Measurements from ENCODE around the gene ANTXR1. TPM values are rescaled to one million over a fixed set of nuclear protein-coding genes. Genes with fewer than 3 reads are reported as not detected.

Gene ANTXR1
- total RNA-seq, 1 donor from 2014 or later = 35.5 TPM

DNA sequence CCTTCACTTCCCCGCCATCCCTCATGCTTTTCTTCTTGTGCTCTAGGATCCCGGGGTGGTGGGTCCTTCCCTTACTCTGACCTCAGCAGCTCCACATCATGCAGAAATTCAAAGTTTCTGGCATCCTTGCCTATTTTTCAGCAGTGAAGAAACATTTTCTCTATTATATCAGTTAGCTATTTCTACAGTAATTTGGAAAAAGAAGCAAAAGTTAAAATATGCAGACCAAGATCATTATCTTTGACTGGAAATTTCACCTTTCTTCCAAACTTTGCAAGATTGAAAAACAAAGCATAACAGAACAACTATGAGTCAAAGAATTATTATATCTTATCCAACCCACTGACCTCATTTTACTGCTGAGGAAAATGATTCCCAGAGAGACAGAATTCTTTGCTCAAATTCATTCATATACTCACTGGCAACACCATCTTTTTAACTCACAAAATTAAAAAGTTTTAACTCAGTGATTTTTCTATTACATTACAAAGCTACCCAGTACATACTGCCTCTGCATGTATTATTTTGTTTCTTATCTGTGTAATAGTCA lies 40.5 kb downstream of the ANTXR1 start:
- no peak overlapping the region for H3K4me3 ChIP-seq (ENCODE audit: low read depth, low read length)
- no peak for DNase-seq (ENCODE audit: low read depth)
- H3K36me3 ChIP-seq (ENCODE audit: control insufficient read depth, insufficient read depth, low read length) = no peaks in the 10 kb centered on the region
- TF ChIP-seq, protein P1, sequence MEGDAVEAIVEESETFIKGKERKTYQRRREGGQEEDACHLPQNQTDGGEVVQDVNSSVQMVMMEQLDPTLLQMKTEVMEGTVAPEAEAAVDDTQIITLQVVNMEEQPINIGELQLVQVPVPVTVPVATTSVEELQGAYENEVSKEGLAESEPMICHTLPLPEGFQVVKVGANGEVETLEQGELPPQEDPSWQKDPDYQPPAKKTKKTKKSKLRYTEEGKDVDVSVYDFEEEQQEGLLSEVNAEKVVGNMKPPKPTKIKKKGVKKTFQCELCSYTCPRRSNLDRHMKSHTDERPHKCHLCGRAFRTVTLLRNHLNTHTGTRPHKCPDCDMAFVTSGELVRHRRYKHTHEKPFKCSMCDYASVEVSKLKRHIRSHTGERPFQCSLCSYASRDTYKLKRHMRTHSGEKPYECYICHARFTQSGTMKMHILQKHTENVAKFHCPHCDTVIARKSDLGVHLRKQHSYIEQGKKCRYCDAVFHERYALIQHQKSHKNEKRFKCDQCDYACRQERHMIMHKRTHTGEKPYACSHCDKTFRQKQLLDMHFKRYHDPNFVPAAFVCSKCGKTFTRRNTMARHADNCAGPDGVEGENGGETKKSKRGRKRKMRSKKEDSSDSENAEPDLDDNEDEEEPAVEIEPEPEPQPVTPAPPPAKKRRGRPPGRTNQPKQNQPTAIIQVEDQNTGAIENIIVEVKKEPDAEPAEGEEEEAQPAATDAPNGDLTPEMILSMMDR (IDR thresholded peaks at IDR 0.05; ENCODE audit: insufficient read depth, low read length, poor library complexity, severe bottlenecking) = no peak
- H3K27me3 ChIP-seq (ENCODE audit: control insufficient read depth, insufficient read depth, low read length) = no peaks in the 10 kb centered on the region

DNA sequence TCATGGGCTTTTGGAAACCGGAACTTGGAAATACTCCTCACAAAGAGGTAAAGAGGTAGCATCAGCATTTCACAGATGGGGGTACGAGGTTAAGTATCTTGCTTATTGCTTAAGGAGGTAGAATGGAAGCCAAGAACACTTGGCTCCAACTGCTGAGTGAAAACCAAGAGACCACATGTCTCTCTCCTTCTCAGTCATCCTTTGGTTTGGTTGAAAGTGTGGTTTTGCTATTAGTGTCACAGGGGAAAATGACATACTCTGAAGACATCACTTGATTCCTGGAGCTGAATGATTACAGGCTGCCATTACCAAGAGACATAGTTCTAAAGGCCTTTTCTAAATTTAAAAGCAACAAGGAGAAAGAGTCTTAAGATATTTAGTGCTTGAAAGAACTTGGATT lies 41.5 kb downstream of the ANTXR1 start:
- H3K4me3 ChIP-seq (ENCODE audit: low read depth, low read length) = no peak overlapping the region
- TF ChIP-seq, protein P1 (IDR thresholded peaks at IDR 0.05; ENCODE audit: insufficient read depth, low read length, poor library complexity, severe bottlenecking) = no peak
- DNase-seq (ENCODE audit: low read depth) = no peak
- H3K36me3 ChIP-seq (ENCODE audit: control insufficient read depth, insufficient read depth, low read length) = no peaks in the 10 kb centered on the region
- no peaks in the 10 kb centered on the region for H3K27me3 ChIP-seq (ENCODE audit: control insufficient read depth, insufficient read depth, low read length)

DNA sequence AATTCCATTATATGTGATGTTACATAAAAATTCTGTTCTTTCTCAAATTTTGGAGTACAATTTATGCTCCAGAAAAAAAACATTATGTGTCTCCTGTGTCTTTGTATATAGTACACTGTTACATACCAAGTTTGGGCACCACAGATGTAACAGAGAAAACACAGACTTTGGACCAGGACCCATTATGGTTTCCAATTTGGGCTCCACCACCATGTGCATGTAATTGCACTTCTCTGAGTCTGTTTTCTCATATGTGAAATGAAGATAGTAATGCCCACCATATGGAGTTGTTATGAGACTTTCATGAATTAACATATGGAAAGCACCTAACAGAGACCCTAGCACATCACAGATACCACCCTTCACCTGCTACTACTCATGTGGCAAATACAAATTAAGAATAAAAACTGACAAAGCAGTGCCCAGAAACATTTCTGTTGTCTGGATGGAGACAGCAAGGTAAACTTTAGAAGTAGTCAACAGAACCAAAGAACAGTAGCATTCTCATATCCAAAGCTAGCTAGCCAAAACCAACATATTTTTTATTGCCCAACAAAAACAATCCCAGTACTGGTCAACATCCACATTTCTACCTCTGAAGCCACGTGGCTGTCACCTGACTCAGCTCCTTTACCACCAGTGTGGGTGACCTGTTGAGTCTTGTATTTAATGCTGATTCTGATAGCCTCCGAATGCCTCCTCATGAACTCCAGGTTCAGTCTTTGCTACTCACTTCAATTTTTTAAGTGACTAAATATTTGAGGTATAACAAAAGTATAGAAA lies 42.9 kb downstream of the ANTXR1 start:
- DNase-seq (ENCODE audit: low read depth) = no peak
- H3K4me3 ChIP-seq (ENCODE audit: low read depth, low read length) = no peak overlapping the region
- no peaks in the 10 kb centered on the region for H3K36me3 ChIP-seq (ENCODE audit: control insufficient read depth, insufficient read depth, low read length)
- TF ChIP-seq, protein P1 (IDR thresholded peaks at IDR 0.05; ENCODE audit: insufficient read depth, low read length, poor library complexity, severe bottlenecking) = no peak
- no peaks in the 10 kb centered on the region for H3K27me3 ChIP-seq (ENCODE audit: control insufficient read depth, insufficient read depth, low read length)

DNA sequence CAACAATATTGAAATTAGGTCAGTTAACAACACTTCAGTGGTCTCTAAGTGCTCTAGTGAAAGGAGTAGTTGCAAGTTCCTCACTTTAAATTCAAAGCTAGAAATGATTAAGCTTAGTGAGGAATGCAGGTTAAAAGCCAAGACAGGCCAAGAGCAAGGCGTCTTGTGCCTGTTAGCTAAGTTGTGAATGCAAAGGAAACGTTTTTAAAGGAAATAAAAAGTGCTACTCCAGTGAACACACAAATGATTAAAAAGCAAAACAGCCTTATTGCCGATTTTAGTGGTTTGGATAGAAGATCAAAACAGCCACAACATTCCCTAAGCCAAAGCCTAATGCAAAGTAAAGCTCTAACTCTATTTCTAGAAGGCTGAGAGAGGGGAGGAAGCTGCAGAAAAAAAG lies 44.7 kb downstream of the ANTXR1 start:
- DNase-seq (ENCODE audit: low read depth) = no peak
- TF ChIP-seq, protein P1 (IDR thresholded peaks at IDR 0.05; ENCODE audit: insufficient read depth, low read length, poor library complexity, severe bottlenecking) = no peak
- no peaks in the 10 kb centered on the region for H3K36me3 ChIP-seq (ENCODE audit: control insufficient read depth, insufficient read depth, low read length)

DNA sequence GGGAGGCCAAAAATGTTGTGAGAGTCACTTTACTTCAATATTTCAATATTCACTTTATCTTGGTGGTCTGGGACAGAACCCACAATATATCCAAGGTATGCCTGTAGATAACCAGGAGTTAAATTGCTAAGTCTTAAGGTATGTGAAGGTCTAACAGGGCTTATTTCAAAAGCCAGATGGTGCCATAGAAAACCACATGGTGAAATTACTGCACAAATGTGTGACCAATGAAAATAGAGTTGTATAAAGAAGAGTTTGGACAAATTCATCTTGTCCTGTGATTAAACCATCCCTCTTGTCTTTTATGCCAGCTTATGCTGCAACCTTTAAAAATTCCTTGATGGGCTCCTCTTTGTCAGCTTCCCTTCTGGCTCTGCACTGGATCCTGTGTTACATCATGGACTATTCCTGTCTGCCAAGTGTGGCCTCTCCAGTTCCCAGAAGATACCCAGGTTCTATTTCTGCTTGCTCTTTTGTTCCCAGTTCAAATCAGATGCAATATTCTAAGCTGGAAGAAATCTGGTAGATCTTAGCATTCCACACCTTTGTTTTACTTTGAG lies 46.8 kb downstream of the ANTXR1 start:
- H3K27me3 ChIP-seq (ENCODE audit: control insufficient read depth, insufficient read depth, low read length) = no peaks in the 10 kb centered on the region
- TF ChIP-seq, protein P1 (IDR thresholded peaks at IDR 0.05; ENCODE audit: insufficient read depth, low read length, poor library complexity, severe bottlenecking) = no peak

More for the DNA sequence above, 44.7 kb downstream of the ANTXR1 start:
- H3K27me3 ChIP-seq (ENCODE audit: control insufficient read depth, insufficient read depth, low read length) = no peaks in the 10 kb centered on the region
- no peak overlapping the region for H3K4me3 ChIP-seq (ENCODE audit: low read depth, low read length)

More for the DNA sequence above, 46.8 kb downstream of the ANTXR1 start:
- no peak for DNase-seq (ENCODE audit: low read depth)
- Histone ChIP-seq H3K36me3 (ENCODE audit: control insufficient read depth, insufficient read depth, low read length) (no peaks in the 10 kb centered on the region), H3K4me3 (ENCODE audit: low read depth, low read length) (no peak overlapping the region)

Measured in kidney epithelial cell (primary cell).